ENCODE results near the gene PEPD.

- TF ChIP-seq CTCF (conservative IDR thresholded peaks at IDR 0.05 in 1 of 2, IDR thresholded peaks at IDR 0.05 in 1 of 2; ENCODE audit: extremely low read depth in 1 of 2, insufficient read depth in 1 of 2, low read depth in 1 of 2, low read length in 2 of 2), result no peak
- TF ChIP-seq EZH2 (IDR thresholded peaks at IDR 0.05; ENCODE audit: borderline replicate concordance, low read length), result no peak
These were observed 19.8 kb downstream of the PEPD start for GRCh38 chr19:33501693-33502356.

All from mammary epithelial cell (primary cell).